Measurements from ENCODE around the gene KREMEN1.

- TF ChIP-seq, protein P1, sequence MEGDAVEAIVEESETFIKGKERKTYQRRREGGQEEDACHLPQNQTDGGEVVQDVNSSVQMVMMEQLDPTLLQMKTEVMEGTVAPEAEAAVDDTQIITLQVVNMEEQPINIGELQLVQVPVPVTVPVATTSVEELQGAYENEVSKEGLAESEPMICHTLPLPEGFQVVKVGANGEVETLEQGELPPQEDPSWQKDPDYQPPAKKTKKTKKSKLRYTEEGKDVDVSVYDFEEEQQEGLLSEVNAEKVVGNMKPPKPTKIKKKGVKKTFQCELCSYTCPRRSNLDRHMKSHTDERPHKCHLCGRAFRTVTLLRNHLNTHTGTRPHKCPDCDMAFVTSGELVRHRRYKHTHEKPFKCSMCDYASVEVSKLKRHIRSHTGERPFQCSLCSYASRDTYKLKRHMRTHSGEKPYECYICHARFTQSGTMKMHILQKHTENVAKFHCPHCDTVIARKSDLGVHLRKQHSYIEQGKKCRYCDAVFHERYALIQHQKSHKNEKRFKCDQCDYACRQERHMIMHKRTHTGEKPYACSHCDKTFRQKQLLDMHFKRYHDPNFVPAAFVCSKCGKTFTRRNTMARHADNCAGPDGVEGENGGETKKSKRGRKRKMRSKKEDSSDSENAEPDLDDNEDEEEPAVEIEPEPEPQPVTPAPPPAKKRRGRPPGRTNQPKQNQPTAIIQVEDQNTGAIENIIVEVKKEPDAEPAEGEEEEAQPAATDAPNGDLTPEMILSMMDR (IDR thresholded peaks at IDR 0.05), result no peak
- no peak for TF ChIP-seq EZH2 (IDR thresholded peaks at IDR 0.05; ENCODE audit: borderline replicate concordance, insufficient read depth, low read depth, low read length, poor library complexity, severe bottlenecking)
These were observed 136.2 kb downstream of the KREMEN1 start for GRCh38 chr22:29208879-29209623.
